Hematopoietic multipotent progenitor cell treated with erythropoietin and hydrocortisone succinate and interleukin-3 and kit ligand, for 8 days (in vitro differentiated cells): Measurements from ENCODE around the gene DOC2B.
"Not testable (repeated sequence)": the region's sequence is repeated elsewhere in the genome, so short reads cannot be mapped to it uniquely, and the experiment has no call there.

Experiments used
- DNase-seq: peaks from one replicate; pipeline ENCODE4 v3.0.0-alpha.2; 2015

DOC2B gene

DNA sequence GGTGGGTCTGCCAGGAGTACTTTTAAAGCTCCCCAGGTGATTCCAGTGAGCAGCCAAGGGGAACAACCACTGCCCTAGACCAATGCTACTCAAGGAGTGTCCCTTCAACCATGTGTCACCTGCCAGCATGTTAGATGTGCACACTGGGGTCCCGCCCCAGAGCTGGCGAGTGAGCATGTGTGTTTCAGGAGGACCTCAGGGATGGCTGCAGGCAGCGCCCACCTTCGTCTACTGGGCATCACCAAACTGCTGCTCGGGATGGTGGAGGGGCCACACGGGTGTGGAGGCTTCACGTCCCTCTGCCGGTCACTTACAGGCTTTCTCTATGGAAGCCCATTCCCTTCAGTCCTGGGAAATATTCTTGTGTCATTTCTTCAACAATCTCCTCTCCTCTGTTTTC lies 29.0 kb upstream of the DOC2B start:
- DNase-seq: no peak

DNA sequence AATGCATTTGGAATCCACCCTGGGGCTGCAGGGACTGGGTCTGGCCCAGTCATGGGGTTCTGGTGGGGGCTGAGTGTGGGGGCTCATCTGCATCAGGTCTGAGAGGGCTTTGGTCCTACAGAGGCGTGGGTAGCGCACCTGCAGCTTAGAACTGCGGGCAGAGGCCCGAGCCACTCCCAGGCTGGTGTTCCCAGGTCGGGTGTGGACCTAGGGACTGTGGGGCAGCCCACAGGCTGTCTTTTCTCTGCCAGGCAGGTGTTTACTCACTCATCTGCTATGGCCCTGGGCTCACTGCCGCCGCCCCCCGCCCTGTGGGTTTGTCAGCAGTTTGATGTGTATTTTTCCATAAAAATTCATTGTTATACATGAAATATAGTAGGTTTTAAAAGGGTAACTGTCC lies 27.0 kb upstream of the DOC2B start:
- no peak for DNase-seq

DNA sequence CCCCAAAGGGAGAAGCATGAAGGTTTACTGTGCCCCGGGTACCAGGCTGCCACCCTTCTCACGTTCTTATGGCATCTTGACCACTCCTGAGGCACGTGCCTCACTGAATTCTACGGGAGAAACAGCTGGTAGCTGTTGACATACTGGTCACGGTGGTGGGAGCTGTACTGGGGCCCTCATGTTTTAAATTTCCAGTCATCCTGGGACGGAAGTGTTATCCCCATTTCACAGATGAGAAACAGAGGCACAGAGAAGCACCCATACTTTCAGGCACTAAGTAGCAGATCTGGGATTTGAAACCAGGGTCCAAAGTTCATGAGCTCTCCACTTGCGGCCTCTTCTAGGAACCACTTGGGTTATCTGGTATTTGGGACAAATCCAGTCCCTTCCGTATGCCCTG lies 26.3 kb upstream of the DOC2B start:
- DNase-seq: no peak

DNA sequence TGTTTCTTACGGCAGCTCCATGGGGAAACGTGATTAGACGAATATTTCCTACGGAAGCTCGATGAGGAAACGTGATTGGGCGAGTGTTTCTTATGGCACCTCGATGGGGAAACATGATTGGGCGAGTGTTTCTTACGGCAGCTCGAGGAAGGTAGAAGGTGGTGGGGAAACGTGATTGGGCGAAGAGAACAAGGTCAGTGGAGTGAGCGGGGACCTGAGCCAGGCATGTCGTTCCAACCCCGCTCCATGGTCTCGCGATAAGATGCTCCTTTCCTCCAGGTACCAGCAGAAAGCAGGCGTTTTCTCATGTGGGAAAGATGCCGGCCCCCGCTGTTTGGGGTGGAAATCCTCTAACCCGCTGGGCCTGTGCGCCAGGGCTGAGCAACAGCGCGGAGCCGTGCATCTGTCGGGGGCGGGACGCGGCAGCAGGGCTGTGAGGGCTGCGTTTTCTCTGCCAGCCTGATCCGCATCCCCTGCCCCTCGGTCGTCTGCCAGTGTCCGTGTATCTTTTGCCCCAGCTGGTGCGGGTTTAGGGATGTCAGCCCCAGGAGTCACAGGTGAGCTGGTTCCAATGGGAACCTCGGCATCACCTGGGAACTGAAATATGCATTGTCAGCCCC lies 25.6 kb upstream of the DOC2B start:
- DNase-seq: no peak

- DNase-seq: not testable (repeated sequence)
These were observed 25.0 kb upstream of the DOC2B start for GRCh38 chr17:206484-206883.

GRCh38 chr17:205817-206216 lies 24.4 kb upstream of the DOC2B start:
- DNase-seq: no peak

DNA sequence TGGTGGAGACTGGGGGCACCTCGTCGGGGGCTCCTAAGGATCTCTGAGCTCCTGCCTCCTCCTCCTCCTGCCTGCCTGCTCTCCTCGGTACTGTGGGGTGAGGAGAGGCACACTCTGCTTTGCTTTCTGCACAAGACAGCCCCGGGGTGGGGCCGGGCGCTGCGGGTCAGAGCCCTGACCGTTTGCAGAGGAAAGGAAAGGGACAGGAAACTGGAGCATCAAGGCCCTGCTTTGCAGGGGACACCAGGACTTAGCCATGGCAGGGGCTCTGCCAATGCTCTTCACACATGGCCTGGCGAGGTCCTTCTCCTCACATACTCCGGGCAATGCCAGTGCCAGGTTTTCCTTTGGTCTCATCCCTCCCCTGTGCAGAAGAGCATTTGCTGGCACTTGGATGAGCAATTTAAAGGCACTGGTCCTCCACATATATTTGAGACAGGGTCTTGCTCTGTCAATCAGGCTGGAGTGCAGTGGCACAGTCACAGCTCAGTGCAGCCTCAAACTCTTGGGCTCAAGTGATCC lies 23.8 kb upstream of the DOC2B start:
- no peak for DNase-seq

DNA sequence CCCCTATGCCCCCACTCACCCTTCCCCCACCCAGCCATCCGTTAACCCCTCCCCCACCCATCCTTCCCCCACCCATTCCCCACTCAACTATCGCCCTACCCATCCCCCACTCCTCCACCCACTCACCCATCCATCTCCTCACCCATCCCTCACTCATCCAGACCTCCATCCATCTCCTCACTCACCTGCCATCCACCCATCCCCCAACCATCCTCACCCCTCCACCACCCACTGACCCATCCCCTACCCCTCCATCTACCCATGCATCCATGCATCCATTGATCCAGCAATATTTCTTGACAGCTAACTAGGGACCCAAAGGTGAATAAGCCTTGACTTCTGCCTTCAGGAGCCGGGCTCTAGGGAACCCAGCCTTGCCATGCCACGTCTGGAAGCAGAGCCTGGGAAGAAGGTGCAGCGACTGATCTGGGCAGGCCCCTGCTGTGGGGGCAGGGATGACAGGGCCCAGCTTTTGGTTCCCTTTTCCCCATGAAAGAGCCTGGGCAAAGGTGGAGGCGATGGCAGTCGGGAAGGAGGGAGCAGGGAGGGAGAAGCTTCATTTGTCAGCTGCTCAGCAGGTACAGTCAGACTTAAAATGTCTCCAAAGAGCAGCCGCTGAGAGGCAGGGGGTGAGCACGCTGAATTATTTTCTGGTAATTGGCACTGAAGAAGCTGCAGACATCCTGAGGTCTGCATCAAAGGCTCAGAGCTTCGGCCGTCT lies 23.1 kb upstream of the DOC2B start:
- DNase-seq: no peak

- no peak for DNase-seq
These were observed 21.1 kb upstream of the DOC2B start for GRCh38 chr17:202501-202951.

DNA sequence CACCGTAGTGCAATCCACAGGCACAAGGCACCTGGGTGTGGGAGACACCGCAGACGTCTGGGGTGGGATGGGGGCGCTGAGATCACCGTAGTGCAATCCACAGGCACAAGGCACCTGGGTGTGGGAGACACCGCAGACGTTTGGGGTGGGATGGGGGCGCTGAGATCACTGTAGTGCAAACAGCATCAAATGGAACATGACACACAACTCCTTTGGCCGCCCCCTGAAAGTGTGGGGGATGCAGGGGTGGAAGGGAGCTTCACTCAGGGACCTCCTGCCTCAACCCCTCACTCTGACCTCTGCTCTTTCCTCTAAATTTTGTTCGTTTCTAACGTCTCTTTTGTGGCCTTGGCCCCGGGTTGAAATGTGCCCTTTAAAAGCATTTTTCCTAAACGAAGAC lies 20.3 kb upstream of the DOC2B start:
- not testable (repeated sequence) for DNase-seq

- DNase-seq: not testable (repeated sequence)
These were observed 19.8 kb upstream of the DOC2B start for GRCh38 chr17:201257-201656.

GRCh38 chr17:200586-200985 lies 19.1 kb upstream of the DOC2B start:
- DNase-seq: no peak

DNA sequence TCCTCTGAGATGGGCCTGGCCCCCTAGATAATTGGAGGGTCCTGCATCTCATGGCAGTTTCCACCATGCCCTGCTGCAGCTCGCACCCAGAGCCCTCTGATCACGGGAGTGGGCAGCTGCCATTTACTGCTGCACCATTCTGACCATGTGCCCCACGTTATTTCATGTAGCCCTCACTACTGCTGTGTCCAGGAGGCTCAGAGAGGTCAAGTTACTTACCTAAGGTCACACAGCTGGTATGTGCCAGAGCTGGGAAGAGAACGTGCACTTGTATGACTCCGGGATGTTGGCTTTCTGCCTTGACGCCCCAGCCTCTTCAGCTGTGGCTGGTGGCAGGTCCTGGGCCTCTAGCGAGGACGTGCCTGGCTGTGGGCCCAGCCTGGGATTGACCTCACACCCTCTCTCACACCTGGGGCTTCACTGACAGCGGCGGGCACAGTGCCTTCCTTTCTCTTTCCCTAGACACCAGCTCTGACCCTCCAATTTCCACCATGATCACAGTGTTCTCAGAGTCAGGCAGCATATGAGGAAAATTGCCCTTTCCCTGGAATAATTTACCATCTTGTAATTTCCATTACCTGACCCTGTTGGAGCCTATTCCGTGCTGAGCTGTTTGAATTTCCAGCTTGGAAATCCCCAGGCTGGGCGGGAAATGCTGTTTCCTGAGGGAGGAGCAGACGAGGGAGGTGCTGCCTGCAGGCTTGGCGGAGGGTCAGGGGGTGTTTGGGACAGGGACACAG lies 18.5 kb upstream of the DOC2B start:
- DNase-seq: no peak

- no peak for DNase-seq
These were observed 17.7 kb upstream of the DOC2B start for GRCh38 chr17:199191-199604.

- not testable (repeated sequence) for DNase-seq
These were observed 16.8 kb upstream of the DOC2B start for GRCh38 chr17:198225-198624.

GRCh38 chr17:197352-197751 lies 15.9 kb upstream of the DOC2B start:
- DNase-seq: no peak

DNA sequence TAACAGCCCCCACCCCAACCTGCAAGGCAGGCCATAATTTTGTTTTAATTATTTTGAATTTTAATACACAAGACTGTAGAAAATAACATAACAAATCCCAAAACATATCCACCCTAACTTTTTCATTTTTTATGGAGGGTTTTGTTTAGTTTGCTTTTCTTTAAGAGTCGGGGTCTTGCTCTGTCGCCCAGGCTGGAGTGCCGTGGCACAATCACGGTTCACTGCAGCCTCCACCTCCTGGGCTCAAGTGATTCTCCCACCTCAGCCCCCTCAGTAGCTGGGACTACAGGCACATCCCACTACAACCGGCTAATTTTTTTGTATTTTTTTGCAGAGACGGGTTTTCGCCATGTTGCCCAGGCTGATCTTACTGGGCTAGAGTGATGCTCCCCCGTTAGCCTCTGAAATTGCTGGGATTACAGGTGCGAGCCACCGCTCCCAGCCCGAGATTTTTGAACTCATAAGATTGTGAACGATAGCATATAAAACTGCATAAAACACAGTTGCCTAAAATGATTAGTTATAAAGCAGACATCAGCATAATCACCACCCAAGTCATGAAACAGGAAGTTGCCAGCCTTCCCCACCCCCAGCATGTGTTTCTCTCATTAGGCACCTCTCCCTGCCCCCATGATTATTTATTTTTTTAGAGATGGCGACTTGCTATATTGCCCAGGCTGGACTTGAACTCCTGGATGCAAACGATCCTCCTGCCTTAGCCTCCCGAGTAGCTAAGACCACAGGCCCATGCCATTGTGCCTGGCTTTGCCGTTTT lies 13.6 kb upstream of the DOC2B start:
- no peak for DNase-seq

DNA sequence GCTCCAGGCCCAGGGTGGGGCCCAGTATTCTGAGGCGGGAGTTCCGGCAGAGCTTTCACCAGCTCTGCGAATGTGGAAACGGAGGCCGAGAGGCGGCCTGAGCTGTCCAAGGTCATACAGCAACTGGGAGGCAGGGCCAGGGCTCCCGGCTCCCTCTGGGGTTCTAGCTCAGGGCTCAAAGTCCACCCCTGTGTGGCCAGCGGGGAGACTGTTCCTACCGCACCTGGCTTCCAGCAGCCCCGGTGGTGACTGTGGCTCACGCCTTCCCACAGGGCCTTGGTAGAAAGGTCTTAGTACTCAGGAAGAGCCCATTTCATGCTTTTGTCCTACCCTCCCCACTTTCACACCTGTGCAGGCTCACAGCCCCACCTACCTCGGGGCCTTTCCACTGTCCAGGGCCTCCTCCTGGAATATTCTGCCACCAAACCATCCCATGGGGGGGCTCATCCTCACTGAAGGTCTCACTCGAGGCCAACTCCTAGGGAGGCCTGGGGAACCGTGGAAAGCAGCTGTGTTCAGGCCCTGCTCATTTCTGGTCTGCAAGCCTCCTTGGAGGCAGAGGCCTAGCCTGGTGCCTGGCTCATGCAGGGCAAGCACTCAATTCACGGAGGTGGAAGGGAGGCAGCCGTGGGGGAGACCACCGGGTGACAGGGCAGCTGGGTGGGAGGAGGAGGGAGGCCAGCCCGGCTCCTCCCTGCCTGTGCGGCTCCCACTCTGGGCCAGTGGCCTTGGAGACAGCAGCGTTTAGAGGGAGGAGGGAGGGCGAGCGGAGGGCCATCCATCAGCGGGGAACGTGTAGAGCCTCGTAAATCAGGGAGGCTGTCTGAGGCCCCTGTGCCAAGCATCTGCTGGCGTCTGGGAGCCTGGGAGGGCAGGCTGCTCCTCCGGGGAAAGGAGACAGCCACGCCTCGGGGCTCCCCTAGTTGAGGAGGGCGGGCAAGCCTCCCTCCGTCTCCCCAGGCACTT lies 12.7 kb upstream of the DOC2B start:
- DNase-seq: no peak

DNA sequence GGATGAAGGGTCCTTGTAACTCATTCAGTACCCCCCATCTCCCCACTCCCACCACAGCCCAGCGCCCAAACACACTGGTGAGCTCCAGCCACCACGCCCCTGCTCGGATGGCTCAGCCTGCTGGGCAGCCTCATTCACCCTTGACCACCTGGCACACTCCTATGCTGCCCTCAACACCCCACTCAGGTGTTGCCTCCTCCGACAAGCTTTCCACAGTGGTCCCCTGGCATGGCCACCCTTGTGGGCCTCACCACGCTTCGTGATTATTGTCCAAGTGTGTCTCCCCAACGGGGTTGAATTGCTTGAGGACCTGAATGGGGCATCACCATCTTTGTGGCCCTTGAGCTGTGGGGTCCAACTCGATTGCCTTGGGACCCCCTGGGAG lies 12.0 kb upstream of the DOC2B start:
- no peak for DNase-seq

- DNase-seq: no peak
These were observed 11.4 kb upstream of the DOC2B start for GRCh38 chr17:192666-193425.

GRCh38 chr17:189444-189843 lies 8.0 kb upstream of the DOC2B start:
- DNase-seq: no peak
